Activated T-helper 1 cell treated with Interleukin-2 at 50 U/mL for 16 hours (primary cell): ENCODE measurements around the gene PAFAH1B1.

Source experiments
- DNase-seq: peaks from one replicate; pipeline ENCODE4 v3.0.0-alpha.2; 2020; ENCODE audit warnings: low read depth

Gene PAFAH1B1

GRCh38 chr17:2722611-2723010 lies 129.2 kb downstream of the PAFAH1B1 start:
- DNase-seq: no peak

DNA sequence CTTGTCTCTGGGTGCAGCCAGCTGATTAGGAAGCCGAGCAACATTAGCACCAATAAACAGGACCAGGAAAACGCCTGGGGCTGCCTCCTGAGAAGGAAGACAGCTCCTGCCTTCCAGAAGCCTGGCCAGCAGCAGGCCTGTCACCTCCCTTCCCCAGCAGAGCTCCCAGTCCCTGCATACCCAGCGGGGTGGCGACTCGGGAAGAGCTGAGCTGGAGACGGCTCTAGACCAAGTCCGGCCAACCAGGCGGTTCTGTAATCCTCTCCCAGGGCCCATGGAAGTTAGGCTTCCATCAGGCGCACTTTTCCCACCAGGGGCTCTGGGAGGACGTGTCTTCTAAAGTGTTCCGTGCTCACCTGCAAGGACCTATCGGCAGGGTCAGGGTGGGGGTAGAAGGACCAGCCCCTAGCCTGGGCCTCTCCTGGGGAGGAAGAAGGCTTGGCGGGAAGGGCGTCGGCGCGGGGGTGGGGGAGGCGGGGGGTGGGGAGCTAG lies 130.1 kb downstream of the PAFAH1B1 start:
- no peak for DNase-seq

GRCh38 chr17:2723997-2724783 lies 130.7 kb downstream of the PAFAH1B1 start:
- no peak for DNase-seq

- peak; percentile 18 for DNase-seq
Measured at GRCh38 chr17:2724784-2725164, 131.3 kb downstream of the PAFAH1B1 start.

DNA sequence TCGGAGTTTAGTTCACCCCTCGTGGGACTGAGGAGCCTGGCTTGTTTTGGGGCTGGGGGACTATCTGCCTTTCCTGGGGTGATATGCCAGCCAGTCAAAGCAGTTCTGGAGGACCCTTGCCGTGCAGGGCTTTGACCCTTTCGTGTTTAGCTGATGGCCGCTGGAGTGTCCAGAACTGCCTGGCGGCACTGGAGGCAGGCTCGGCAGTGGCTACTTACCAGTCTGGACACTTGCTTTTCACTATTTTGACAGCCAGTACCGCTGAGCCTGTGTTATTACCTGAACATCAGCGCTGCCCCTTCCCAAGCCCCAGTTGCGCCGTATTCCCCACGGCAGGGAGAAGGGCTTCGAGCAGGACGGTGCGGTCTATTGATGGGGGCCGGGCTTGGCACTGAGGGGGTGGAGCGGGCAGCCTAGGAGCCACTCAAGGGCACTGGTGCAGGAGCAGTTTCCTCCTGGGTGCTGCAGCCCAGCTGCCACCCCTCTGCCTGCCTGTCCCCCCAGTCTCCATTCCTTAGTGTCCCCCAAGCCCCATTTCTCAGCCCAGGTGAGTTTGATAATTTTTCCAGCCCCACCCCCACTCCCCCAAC lies 137.4 kb downstream of the PAFAH1B1 start:
- no peak for DNase-seq

- no peak for DNase-seq
Measured at GRCh38 chr17:2731807-2732206, 138.4 kb downstream of the PAFAH1B1 start.

GRCh38 chr17:2734939-2735338 lies 141.5 kb downstream of the PAFAH1B1 start:
- no peak for DNase-seq
